ENCODE results near the gene FLOT1. TPM values are rescaled to one million over a fixed set of nuclear protein-coding genes. Genes with fewer than 3 reads are reported as not detected.

FLOT1 gene
- total and polyA plus RNA-seq, 7 donors, result 113 to 224 (median 181) TPM

DNA sequence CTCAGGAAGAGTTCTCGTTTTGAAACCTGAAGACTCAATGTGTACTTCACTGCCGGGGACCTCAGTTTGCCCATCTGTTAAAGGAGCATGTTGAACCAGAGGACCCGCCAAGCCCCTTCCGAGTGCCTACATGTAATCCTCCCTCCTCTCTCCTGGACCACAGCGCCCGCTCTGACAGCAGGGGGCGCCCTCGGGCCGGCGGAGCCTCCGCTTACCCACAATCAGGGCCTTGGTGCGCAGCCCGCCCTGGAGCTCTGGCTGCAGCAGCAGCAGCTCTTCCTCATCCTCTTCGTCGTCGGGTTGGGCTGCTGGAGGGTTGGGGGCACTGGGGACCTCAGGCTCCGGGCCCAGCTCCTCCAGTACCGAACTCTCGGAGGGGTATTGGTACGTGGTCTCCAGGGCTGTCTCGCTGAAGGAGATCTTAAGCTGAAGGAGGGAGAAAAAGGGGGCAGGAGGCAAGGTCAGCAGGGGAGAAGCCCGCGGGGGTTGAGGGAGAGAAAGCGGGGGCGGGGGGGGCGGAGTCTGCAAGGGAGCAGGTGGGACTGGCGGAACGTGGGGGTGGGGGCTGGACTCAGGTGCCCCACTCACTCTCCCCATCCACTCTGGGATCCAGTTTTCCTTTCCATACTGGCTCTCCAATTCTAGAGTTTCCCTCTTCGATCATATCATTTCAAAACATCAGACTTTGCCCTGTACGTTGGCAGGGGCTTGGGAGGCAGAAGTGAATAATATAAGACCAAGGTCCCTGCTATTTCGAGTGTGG lies 63.3 kb downstream of the FLOT1 start:
- no peak overlapping the region for H3K27ac ChIP-seq
- peak; percentile 83 to 94 (median 90) for ATAC-seq
- WGBS, 3 donors, result 19 to 21% (median 19%) methylated on average over 29 to 31 of the region's 31 CpGs
- peak; percentile 88 to 93 for DNase-seq
- H3K4me3 ChIP-seq, result peak overlapping the region; percentile 85
- intact Hi-C loops (cut with DNase I), result loop anchor here (1.0 to 5.0 kb wide), 3 partner anchors 43 to 203 kb away; partner anchors contain the start of genes ABCF1 (in 1 of the 2) and DDR1 (in 1 of the 2)
- H3K9me3 ChIP-seq, result no peaks in the 10 kb centered on the region
- H3K4me1 ChIP-seq, result peaks cover 9% of the 10 kb centered on the region
- peak; percentile 95 for TF ChIP-seq CTCF (IDR thresholded peaks at IDR 0.05)
- no peaks in the 10 kb centered on the region for H3K27me3 ChIP-seq (ENCODE audit: insufficient read depth in 3 of 3, low read length in 2 of 3)
- peaks cover 5 to 42% of the 10 kb centered on the region in 2 donors for H3K36me3 ChIP-seq (ENCODE audit: insufficient read depth in 1 of 2, low read depth in 1 of 2)

Other genes with a start within 250 kb of the FLOT1 start
- gene GNL1, start 186.2 kb downstream of the FLOT1 start, total RNA-seq, result 10 to 100 TPM; 20.1 to 26.3 (median 24.2) TPM
- gene GNL1, start 186.2 kb downstream of the FLOT1 start, polyA plus RNA-seq, result 10 to 100 TPM; 14.2 to 32.3 (median 30.8) TPM
- gene PRR3, start 185.4 kb downstream of the FLOT1 start, total RNA-seq, result 1 to 10 TPM; 1.5 to 3.5 (median 1.8) TPM
- 1 to 10 TPM; 2.3 to 5.1 (median 3.5) TPM for gene PRR3, start 185.4 kb downstream of the FLOT1 start, polyA plus RNA-seq
- gene ABCF1, start 171.2 kb downstream of the FLOT1 start, total RNA-seq, result 100 to 1,000 TPM in 1 of 4 donors, 10 to 100 TPM in 3; 64.2 to 108 (median 95.5) TPM
- 100 to 1,000 TPM in 2 of 3 donors, 10 to 100 TPM in 1; 53.8 to 119 (median 108) TPM for gene ABCF1, start 171.2 kb downstream of the FLOT1 start, polyA plus RNA-seq
- gene PPP1R10, start 125.4 kb downstream of the FLOT1 start, total RNA-seq, result 10 to 100 TPM; 27.1 to 42.5 (median 31.6) TPM
- 10 to 100 TPM in 2 of 3 donors, 1 to 10 TPM in 1; 5.5 to 23.2 (median 10.1) TPM for gene PPP1R10, start 125.4 kb downstream of the FLOT1 start, polyA plus RNA-seq
- gene MRPS18B, start 124.8 kb downstream of the FLOT1 start, total RNA-seq, result 100 to 1,000 TPM; 109 to 184 (median 152) TPM
- gene MRPS18B, start 124.8 kb downstream of the FLOT1 start, polyA plus RNA-seq, result 100 to 1,000 TPM; 241 to 303 (median 242) TPM
- gene ATAT1, start 115.8 kb downstream of the FLOT1 start, total RNA-seq, result 1 to 10 TPM; 2.1 to 5.2 (median 2.9) TPM
- 1 to 10 TPM; 1.9 to 4.7 (median 4.4) TPM for gene ATAT1, start 115.8 kb downstream of the FLOT1 start, polyA plus RNA-seq
- gene C6orf136, start 95.6 kb downstream of the FLOT1 start, total RNA-seq, result 10 to 100 TPM; 21.8 to 52.8 (median 27.2) TPM
- 10 to 100 TPM; 36.4 to 60.2 (median 42.6) TPM for gene C6orf136, start 95.6 kb downstream of the FLOT1 start, polyA plus RNA-seq
- gene DHX16, start 69.7 kb downstream of the FLOT1 start, total RNA-seq, result 10 to 100 TPM; 26.6 to 45.4 (median 35.7) TPM
- gene DHX16, start 69.7 kb downstream of the FLOT1 start, polyA plus RNA-seq, result 10 to 100 TPM; 32.1 to 70.3 (median 42.7) TPM
- gene PPP1R18, start 56.0 kb downstream of the FLOT1 start, total RNA-seq, result 10 to 100 TPM; 14.2 to 39.7 (median 17.3) TPM
- gene PPP1R18, start 56.0 kb downstream of the FLOT1 start, polyA plus RNA-seq, result 10 to 100 TPM in 2 of 3 donors, 1 to 10 TPM in 1; 6.7 to 19.7 (median 11.3) TPM
- gene NRM, start 51.7 kb downstream of the FLOT1 start, total RNA-seq, result 1 to 10 TPM; 2.2 to 3.9 (median 2.6) TPM
- 1 to 10 TPM; 1.8 to 4.1 (median 1.8) TPM for gene NRM, start 51.7 kb downstream of the FLOT1 start, polyA plus RNA-seq
- gene MDC1, start 25.4 kb downstream of the FLOT1 start, total RNA-seq, result 10 to 100 TPM; 12.7 to 18.0 (median 15.4) TPM
- 10 to 100 TPM in 1 of 3 donors, 1 to 10 TPM in 2; 4.1 to 10.9 (median 6.5) TPM for gene MDC1, start 25.4 kb downstream of the FLOT1 start, polyA plus RNA-seq
- gene TUBB, start 22.3 kb downstream of the FLOT1 start, total RNA-seq, result 100 to 1,000 TPM; 136 to 220 (median 201) TPM
- 100 to 1,000 TPM; 175 to 487 (median 187) TPM for gene TUBB, start 22.3 kb downstream of the FLOT1 start, polyA plus RNA-seq
- gene IER3, start 1.9 kb upstream of the FLOT1 start, total RNA-seq, result 10 to 100 TPM in 3 of 4 donors, 1 to 10 TPM in 1; 6.3 to 38.4 (median 23.9) TPM
- 100 to 1,000 TPM in 1 of 3 donors, 1 to 10 TPM in 2; 3.1 to 321 (median 3.2) TPM for gene IER3, start 1.9 kb upstream of the FLOT1 start, polyA plus RNA-seq
- gene DDR1, start 141.8 kb upstream of the FLOT1 start, total RNA-seq, result 100 to 1,000 TPM in 1 of 4 donors, 10 to 100 TPM in 3; 26.3 to 129 (median 54.2) TPM
- 10 to 100 TPM in 2 of 3 donors, 1 to 10 TPM in 1; 2.2 to 10.8 (median 10.5) TPM for gene DDR1, start 141.8 kb upstream of the FLOT1 start, polyA plus RNA-seq
- gene GTF2H4, start 165.5 kb upstream of the FLOT1 start, total RNA-seq, result 10 to 100 TPM; 13.3 to 21.3 (median 15.8) TPM
- 10 to 100 TPM; 18.9 to 30.8 (median 26.4) TPM for gene GTF2H4, start 165.5 kb upstream of the FLOT1 start, polyA plus RNA-seq
- 10 to 100 TPM; 25.8 to 36.6 (median 28.2) TPM for gene VARS2, start 171.6 kb upstream of the FLOT1 start, total RNA-seq
- 10 to 100 TPM; 11.4 to 22.6 (median 13.9) TPM for gene VARS2, start 171.6 kb upstream of the FLOT1 start, polyA plus RNA-seq
- not detected for gene SFTA2, start 189.5 kb upstream of the FLOT1 start, total RNA-seq
- under 1 TPM in 2 of 3 donors, not detected in 1; 0.13 to 0.14 TPM for gene SFTA2, start 189.5 kb upstream of the FLOT1 start, polyA plus RNA-seq
- gene MUCL3, start 198.3 kb upstream of the FLOT1 start, total RNA-seq, result not detected
- not detected for gene MUCL3, start 198.3 kb upstream of the FLOT1 start, polyA plus RNA-seq
- not detected for gene MUC21, start 241.0 kb upstream of the FLOT1 start, total RNA-seq
- gene MUC21, start 241.0 kb upstream of the FLOT1 start, polyA plus RNA-seq, result under 1 TPM; 0.01 to 0.07 (median 0.07) TPM